Retinal pigment epithelial cell (primary cell): ENCODE results near the gene TSHZ3.
A peak's percentile ranks its signal among the peaks of the same experiment; 100 is the strongest.

Source experiments
- DNase-seq: peaks from one replicate; pipeline ENCODE4 v3.0.0-alpha.2; 2010; ENCODE audit warnings: low read depth
- H3K4me3 ChIP-seq: 2 replicates; pipeline ENCODE4 v1.5.1; 2011; ENCODE audit warnings: mild to moderate bottlenecking, low read length, control low read depth, moderate library complexity
- CTCF ChIP-seq: conservative IDR thresholded peaks from 2 replicates; pipeline ENCODE4 v1.5.1; 2011; ENCODE audit warnings: low read depth, low read length, control low read depth, inconsistent platforms

Gene TSHZ3

GRCh38 chr19:31272583-31273106 is 76.6 kb downstream of the TSHZ3 start:
- no peak overlapping the region for H3K4me3 ChIP-seq
- no peak for DNase-seq
- TF ChIP-seq CTCF, result no peak

- TF ChIP-seq CTCF, result no peak
- DNase-seq, result no peak
- H3K4me3 ChIP-seq, result no peak overlapping the region
Measured at GRCh38 chr19:31271306-31271911, 77.8 kb downstream of the TSHZ3 start.

- H3K4me3 ChIP-seq, result no peak overlapping the region
- TF ChIP-seq CTCF, result no peak
- peak; percentile 34 for DNase-seq
Measured at GRCh38 chr19:31270897-31271296, 78.3 kb downstream of the TSHZ3 start.

DNA sequence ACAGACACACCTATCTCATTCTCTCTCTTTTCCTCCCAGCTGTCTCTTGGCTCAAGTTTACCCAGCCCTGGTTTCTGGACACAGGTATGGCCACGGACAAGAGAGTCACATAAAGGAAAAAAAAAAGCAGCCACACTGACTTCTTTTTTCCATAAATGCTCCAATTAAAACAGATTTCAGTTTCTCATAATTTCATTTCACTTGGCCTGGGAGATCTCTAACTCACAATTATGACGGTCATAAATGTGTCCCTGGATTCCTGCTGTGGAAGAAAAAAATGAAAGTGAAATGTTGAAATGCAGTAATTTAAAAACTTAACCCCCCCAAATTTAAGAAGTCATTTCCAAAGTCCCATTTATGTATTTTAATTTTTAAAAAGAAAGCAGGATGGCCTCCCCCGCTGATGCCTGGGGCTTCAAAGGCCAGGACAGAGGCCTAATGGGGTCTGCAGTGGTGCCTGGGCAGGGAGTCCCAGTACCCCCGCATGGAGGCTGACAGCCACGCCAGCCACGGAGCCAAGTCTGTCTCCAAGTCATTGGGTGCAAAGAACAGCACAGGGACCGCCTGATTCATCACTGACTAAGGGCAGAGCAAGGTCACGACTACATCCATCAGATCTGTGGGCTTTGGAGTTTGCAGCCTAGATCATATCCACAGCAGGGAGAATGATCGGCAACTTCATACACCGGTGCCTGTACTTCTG is 79.7 kb downstream of the TSHZ3 start:
- no peak for TF ChIP-seq CTCF
- no peak overlapping the region for H3K4me3 ChIP-seq
- DNase-seq, result no peak

DNA sequence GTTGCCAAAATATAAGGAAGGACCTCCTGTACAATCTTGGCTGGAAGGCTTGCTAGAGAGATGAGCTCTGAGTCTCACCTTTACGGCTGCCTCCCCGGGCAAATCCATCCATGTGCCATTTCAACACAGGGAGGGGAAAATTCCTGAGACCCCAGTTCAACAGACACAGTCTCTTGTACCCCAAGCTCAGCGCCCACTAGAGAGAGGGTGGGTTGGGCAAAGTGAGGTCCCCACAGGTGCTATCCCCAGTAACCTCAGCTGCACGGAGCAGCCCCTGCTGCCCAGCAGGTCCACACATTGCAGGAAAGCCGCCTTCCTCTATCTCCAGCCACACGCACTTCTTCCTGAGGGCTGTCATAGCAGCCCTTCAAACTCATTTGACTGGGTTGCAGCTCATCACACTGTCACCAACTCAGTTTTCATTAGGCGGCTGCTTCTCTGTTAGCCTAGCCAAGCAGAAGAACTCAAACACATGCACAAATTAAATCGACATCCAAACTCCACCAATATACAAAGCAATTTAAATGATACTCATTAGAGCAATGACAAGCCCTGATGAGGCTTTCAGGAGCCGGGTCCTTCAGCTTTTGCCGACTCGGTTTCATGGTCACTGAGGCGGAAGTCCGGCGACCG is 80.4 kb downstream of the TSHZ3 start:
- DNase-seq, result no peak
- no peak for TF ChIP-seq CTCF

DNA sequence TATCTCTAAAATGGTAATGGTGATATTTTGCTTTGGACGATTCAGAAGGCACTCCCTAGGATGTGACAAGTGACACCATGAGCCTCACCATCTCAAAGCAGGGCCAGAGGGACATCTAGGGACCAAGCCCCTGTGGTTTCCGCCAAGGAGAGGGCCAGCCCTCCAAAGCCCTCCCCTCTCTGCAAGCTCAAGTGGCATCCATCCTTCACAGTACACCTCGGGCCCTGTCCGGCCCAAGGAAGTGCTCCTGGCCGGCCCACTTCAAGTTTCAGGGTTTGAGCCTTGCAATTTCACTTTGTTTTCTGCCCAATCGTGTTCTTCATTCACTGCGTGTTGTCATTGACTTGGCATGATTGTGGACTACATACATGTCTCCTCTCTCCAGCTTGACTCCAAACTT is 82.5 kb downstream of the TSHZ3 start:
- H3K4me3 ChIP-seq, result no peak overlapping the region
- no peak for DNase-seq
- no peak for TF ChIP-seq CTCF

More for the DNA sequence above, 80.4 kb downstream of the TSHZ3 start:
- H3K4me3 ChIP-seq, result no peak overlapping the region
